ENCODE data around the gene OPALIN.

Gene OPALIN, protein sequence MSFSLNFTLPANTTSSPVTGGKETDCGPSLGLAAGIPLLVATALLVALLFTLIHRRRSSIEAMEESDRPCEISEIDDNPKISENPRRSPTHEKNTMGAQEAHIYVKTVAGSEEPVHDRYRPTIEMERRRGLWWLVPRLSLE

DNA sequence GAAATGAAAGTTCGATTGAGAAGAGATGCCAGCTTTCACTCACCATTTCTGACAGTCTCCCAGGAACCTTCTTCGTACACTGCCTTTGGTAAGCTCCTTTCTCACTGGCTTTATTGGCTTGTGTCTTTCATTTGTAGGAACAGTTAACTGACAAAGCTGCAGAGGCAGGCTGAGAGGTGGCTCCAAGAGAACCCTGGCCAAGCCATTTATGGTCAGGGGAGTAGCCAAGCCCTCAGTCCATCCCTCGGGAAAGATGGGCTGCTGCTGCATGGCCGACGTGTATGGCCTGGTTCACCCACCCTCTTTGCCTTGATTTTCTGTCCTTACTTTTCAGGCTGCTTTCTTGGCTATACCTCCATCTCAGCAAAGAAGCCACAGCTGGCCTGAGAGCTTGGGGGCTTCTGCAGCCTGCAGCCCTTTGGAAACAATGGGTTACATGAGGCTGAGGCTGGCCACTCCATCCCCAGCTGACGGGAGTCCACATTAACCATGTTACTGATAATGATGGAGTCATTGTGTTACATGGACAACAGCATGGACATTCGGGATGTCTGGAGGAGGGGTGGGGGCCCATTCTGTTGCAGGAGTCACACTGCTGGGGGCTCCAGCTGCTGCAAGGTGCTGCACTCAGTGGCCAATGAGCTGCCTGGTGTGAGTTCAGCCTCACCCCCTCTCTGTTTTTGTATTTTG, at the start of gene OPALIN:
Gene OPALIN (minus strand): TSS at position 152 of the 690 bp plus-strand sequence. CDS start 106 bp downstream, at position 46.
- H3K4me3 ChIP-seq (ENCODE audit: low read depth, low read length), result no peak within 1 kb of the TSS
- TF ChIP-seq, protein P1, sequence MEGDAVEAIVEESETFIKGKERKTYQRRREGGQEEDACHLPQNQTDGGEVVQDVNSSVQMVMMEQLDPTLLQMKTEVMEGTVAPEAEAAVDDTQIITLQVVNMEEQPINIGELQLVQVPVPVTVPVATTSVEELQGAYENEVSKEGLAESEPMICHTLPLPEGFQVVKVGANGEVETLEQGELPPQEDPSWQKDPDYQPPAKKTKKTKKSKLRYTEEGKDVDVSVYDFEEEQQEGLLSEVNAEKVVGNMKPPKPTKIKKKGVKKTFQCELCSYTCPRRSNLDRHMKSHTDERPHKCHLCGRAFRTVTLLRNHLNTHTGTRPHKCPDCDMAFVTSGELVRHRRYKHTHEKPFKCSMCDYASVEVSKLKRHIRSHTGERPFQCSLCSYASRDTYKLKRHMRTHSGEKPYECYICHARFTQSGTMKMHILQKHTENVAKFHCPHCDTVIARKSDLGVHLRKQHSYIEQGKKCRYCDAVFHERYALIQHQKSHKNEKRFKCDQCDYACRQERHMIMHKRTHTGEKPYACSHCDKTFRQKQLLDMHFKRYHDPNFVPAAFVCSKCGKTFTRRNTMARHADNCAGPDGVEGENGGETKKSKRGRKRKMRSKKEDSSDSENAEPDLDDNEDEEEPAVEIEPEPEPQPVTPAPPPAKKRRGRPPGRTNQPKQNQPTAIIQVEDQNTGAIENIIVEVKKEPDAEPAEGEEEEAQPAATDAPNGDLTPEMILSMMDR (IDR thresholded peaks at IDR 0.05; ENCODE audit: control insufficient read depth, extremely low read depth, insufficient read depth), result no peak
- DNase-seq (ENCODE audit: low read depth), result no peak

DNA sequence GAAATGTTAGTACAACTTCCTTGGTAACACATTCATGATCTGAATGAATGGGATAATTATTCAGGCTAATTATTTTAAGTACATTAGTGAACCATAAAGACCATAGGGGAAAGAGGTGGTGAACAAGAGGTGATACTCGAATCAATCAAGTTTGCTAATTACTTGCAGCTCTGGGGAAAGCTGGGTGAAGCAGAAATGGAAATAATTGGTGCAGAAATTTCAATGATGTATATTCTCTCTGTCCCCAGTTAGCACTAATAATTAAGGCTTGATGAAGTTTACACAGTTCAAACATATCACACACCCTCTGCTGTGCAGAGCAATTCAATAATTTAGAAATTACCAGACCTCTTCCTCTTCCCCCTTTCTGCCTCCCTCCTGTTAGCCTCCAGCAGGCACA, 49.4 kb upstream of the OPALIN start:
- TF ChIP-seq, protein P1 (IDR thresholded peaks at IDR 0.05; ENCODE audit: control insufficient read depth, extremely low read depth, insufficient read depth), result no peak
- no peak overlapping the region for H3K4me3 ChIP-seq (ENCODE audit: low read depth, low read length)
- no peak for DNase-seq (ENCODE audit: low read depth)

DNA sequence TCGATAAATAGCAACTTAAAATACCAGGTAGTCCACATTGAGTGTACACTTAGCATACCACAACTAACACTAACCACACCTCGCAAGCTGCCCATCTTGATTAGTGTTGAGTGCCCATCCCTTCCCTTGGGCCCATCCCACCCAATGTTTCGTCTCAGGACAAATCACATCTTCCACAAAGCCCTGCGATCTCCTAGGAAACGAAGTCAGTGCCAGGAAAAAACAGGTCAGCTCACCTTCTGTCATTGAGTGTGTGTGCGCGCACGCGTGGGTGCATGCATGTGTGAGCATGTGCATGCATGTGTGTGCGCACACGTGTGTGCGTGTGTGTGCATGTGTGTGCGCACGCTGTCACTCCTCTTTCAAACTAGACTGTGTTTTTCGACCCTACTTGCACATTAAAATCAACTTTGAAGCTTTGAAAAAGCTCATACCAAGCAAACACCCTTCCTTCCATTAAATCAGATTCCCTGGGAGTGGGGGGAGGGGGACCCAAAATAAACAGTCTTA, 48.8 kb upstream of the OPALIN start:
- H3K4me3 ChIP-seq (ENCODE audit: low read depth, low read length), result no peak overlapping the region
- TF ChIP-seq, protein P1 (IDR thresholded peaks at IDR 0.05; ENCODE audit: control insufficient read depth, extremely low read depth, insufficient read depth), result no peak
- DNase-seq (ENCODE audit: low read depth), result no peak

DNA sequence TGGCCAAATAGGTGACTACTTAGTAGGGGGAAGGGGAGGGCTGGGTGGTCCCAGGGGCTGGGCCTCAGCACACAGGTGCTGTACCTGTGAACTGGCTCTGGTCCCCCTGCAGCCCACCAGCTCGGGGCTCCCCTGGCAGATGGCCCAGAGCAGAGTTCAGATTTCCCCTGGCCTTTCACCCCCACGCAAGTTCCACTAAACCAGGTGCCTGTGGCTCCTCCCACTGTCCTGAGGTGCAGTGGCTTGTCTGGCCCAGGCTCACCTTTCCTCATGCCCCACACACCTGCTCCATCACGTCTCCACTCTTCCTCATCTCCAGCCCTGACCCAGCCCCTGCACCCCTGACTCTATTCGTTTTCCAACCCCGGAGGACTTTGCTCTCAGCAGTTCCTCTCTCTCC, 47.3 kb upstream of the OPALIN start:
- TF ChIP-seq, protein P1 (IDR thresholded peaks at IDR 0.05; ENCODE audit: control insufficient read depth, extremely low read depth, insufficient read depth), result no peak
- H3K4me3 ChIP-seq (ENCODE audit: low read depth, low read length), result no peak overlapping the region
- no peak for DNase-seq (ENCODE audit: low read depth)

DNA sequence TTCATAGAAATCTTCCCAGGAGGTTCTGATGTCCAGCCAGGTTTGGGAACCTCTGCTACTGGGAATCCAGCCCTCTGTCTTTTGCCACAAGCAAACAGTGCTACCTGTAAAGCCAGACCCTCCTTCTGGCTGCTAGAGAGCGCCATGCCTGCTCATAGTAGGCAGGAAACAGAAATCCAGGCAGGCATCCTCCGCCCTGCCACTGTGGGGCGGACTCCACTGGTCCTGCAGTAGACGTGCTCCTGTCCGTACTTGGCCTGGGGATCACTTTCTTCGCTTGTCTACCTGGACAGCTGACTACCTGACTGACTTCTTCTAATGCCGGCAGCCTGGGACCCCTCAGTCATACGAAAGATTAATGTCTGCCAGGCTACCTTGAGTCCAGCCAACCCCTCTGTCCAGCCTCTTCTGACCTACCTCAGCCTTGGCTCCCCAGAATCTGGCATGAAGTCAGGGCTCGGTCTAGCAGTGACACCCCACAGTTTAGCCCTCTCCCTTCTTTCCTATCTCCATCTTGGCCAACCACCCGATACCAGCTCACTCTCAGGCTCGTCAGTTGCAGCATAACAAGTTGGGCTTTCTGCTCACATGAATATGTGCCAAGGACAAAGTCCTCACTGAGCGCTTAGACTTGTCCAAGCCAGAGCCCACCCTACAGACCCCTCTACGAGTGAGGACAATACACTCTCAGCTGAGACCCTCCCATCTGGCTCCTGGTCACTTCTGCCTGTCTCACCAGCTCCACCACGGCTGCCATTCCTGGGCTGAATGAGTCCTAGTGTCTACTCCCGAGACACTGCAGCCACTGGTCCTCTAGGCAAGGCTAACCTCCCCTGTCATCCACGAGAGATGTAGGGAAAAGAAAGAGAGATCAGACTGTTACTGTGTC, 43.9 kb upstream of the OPALIN start:
- no peak for DNase-seq (ENCODE audit: low read depth)
- TF ChIP-seq, protein P1 (IDR thresholded peaks at IDR 0.05; ENCODE audit: control insufficient read depth, extremely low read depth, insufficient read depth), result no peak
- H3K4me3 ChIP-seq (ENCODE audit: low read depth, low read length), result no peak overlapping the region

DNA sequence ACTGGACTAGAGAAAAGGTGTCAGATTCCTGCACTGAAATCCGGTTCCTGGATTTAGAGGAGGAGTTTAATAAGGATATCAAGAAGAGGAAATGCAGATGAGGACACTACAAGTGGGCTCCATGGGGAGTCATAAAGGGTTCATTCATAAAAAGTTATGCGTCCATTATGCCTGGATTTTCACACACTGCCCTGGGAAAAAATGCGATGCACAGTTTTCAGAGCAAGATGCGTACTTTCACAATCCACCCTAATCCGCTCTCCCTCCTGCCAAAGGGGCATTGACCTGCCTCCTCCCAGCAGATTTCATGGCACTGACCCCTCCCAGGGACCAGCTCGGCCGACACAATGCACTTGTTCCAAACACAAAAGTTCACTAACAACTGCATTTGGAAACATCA, 42.2 kb upstream of the OPALIN start:
- TF ChIP-seq, protein P1 (IDR thresholded peaks at IDR 0.05; ENCODE audit: control insufficient read depth, extremely low read depth, insufficient read depth), result no peak
- DNase-seq (ENCODE audit: low read depth), result no peak
- H3K4me3 ChIP-seq (ENCODE audit: low read depth, low read length), result no peak overlapping the region

Measured in LNCaP clone FGC (cell line).